Kidney (tissue), 14 donors: ENCODE measurements around the gene TC2N. TPM values are rescaled to one million over a fixed set of nuclear protein-coding genes. Genes with fewer than 3 reads are reported as not detected.
"Not testable (repeated sequence)": the region's sequence is repeated elsewhere in the genome, so short reads cannot be mapped to it uniquely, and the experiment has no call there.

ENCODE experiments used
- DNase-seq, 5 donors: peaks; one replicate each; pipeline ENCODE4 v3.0.0-alpha.2; 2013 to 2020
- FAIRE-seq: peaks from 2 replicates; lab custom pipeline; 2012; peaks lifted over from hg19 to GRCh38; lab: Jason Lieb, UNC
- H3K27ac ChIP-seq, 2 donors: one replicate each; pipeline ENCODE4 v1.7.0; 2013; ENCODE audit warnings: low read depth in 2 of 2, low read length in 2 of 2, inconsistent platforms in 1 of 2
- H3K27me3 ChIP-seq: one replicate; pipeline ENCODE4 v1.7.1; 2013; ENCODE audit warnings: low read length, inconsistent platforms; ENCODE audit not compliant: control insufficient read depth, insufficient read depth
- H3K36me3 ChIP-seq, 3 donors: one replicate each; pipeline versions ENCODE4 v1.7.0 to v1.7.1; 2013; ENCODE audit warnings: low read length in 3 of 3, control low read depth in 1 of 3, inconsistent platforms in 1 of 3; ENCODE audit not compliant: insufficient read depth in 3 of 3, control insufficient read depth in 2 of 3
- H3K4me1 ChIP-seq, 3 donors: one replicate each; pipeline versions ENCODE4 v1.7.0 to v1.7.1; 2013; ENCODE audit warnings: low read length in 3 of 3, inconsistent platforms in 1 of 3, low read depth in 1 of 3; ENCODE audit not compliant: control insufficient read depth in 2 of 3, insufficient read depth in 2 of 3
- H3K4me3 ChIP-seq, 3 donors: one replicate each; pipeline versions ENCODE4 v1.7.0 to v1.8.1; 2013; ENCODE audit warnings: low read length in 3 of 3, control low read depth in 1 of 3, inconsistent platforms in 1 of 3
- H3K9ac ChIP-seq, 3 donors: one replicate each; pipeline versions ENCODE4 v1.7.0 to v1.7.1; 2013; ENCODE audit warnings: low read length in 3 of 3, control low read depth in 1 of 3, inconsistent platforms in 1 of 3
- H3K9me3 ChIP-seq, 3 donors: one replicate each; pipeline versions ENCODE4 v1.7.0 to v1.7.1; 2013; ENCODE audit warnings: low read length in 3 of 3, control low read depth in 1 of 3, inconsistent platforms in 1 of 3; ENCODE audit not compliant: control insufficient read depth in 2 of 3, insufficient read depth in 1 of 3
- CTCF ChIP-seq: IDR thresholded peaks from 3 replicates; pipeline ENCODE4 v1.5.1; 2012; ENCODE audit warnings: mild to moderate bottlenecking, moderate library complexity, borderline replicate concordance; ENCODE audit not compliant: insufficient read depth; ENCODE audit errors: extremely low read depth
- intact Hi-C: fragments of 100-400 bp; cut with DNase I; formaldehyde crosslinking; loops from one replicate; pipeline ENCODE4 v1.11.1; 2022
- polyA plus RNA-seq: library from polyadenylated mRNA; stranded (reverse); fragments of 350-450 nt; fragmentation: Illumina TruSeq; extraction: RNeasy Lipid Tissue Mini Kit (QIAGEN cat#74804); gene quantifications from one replicate; pipeline ENCODE4 v1.2.3, GENCODE V29; 2014; ENCODE audit warnings: low read depth, low replicate concordance; ENCODE audit not compliant: insufficient read depth
- total RNA-seq: library from RNA; stranded (reverse); fragmentation: NEBNext Ultra II Directional; extraction: Animal tissue kit (Norgen Biotek cat#: 25700); gene quantifications from one replicate; pipeline ENCODE4 v1.2.1, GENCODE V29; 2021
- donor health status: control.
- donor health status: control.
- donor health status: control.
- donor health status: control.
- donor health status: control.
- donor health status: DM: yes; HTN: yes; CAD: no.
- donor health status: Normal renal cell carcinoma (clear cell type).

TC2N gene
- total and polyA plus RNA-seq, 2 donors from 2014 or later: 5.8 to 39.7 TPM

DNA sequence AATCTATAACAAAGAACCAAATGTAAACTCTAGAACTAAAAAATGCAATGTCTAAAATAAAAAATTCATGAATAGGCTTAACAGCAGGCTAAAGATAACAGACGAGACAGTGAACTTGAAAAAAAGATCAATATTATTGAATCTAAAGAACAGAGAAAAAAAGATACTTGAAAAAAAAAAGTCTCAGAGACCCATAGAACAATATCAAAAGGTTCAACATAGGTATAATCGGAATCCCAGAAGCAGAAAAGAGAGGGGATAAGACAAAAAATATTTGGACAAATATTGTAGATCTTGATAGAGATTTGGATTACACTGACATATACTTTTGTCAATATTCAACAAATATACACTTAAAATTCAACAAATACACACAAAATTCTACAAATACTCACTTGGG is 56.6 kb downstream of the TC2N start:
- no peak for DNase-seq
- intact Hi-C loops: no loop called here
- Histone ChIP-seq H3K4me1 (no peaks in the 10 kb centered on the region), H3K4me3 (no peak overlapping the region), H3K9me3 (peaks cover 0 to 12% (median 0%) of the 10 kb centered on the region in 3 donors), H3K36me3 (peaks cover 0 to 5% (median 0%) of the 10 kb centered on the region in 3 donors), H3K27ac (no peak overlapping the region), H3K9ac (no peak overlapping the region), H3K27me3 (no peaks in the 10 kb centered on the region)
- no peak for FAIRE-seq
- no peak for TF ChIP-seq CTCF

DNA sequence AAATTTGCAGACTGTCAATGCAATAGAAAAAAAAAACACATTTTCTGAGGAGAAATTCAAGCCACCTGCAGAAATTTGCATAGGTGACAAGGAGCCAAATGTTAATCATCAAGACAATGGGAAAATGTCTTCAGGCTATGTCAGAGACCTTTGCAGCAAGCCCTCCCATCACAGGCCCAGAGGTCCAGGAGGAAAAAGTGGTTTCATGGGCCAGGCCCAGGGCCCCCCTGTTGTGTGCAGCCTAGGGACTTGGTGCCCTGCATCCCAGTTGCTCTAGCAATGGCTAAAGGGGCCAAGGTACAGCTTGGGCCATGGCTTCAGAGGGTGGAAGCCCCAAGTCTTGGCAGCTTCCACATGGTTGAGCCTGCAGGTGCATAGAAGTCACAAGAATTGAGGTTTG is 60.6 kb downstream of the TC2N start:
- H3K4me3 ChIP-seq: no peak overlapping the region
- no peaks in the 10 kb centered on the region for H3K27me3 ChIP-seq
- peaks cover 0 to 5% (median 0%) of the 10 kb centered on the region in 3 donors for H3K36me3 ChIP-seq
- no peak overlapping the region for H3K9ac ChIP-seq
- no peaks in the 10 kb centered on the region for H3K4me1 ChIP-seq
- FAIRE-seq (no peak), DNase-seq (no peak)
- intact Hi-C loops: no loop called here
- H3K9me3 ChIP-seq: peaks cover 0 to 12% (median 0%) of the 10 kb centered on the region in 3 donors
- no peak for TF ChIP-seq CTCF
- H3K27ac ChIP-seq: no peak overlapping the region

DNA sequence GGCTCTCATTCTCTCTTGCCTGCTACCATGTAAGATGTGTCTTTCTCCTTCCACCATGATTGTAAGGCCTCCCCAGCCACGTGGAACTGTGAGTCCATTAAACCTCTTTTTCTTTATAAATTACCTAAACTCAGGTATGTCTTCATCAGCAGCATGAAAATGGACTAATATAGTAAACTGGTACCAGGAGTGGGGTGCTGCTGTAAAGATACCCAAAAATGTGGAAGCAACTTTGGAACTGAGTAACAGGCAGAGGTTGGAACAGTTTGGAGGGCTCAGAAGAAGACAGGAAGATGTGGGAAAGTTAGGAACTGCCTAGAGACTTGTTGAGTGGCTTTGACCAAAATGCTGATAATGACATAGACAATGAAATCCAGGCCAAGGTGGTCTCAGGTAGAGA is 61.2 kb downstream of the TC2N start:
- H3K9ac ChIP-seq, H3K36me3 ChIP-seq, H3K4me3 ChIP-seq, FAIRE-seq, H3K27me3 ChIP-seq, intact Hi-C loops, DNase-seq, H3K27ac ChIP-seq, H3K4me1 ChIP-seq: not testable (repeated sequence)
- peaks cover 0 to 12% (median 0%) of the 10 kb centered on the region in 3 donors for H3K9me3 ChIP-seq

GRCh38 chr14:91805659-91806058 is 61.7 kb downstream of the TC2N start:
- FAIRE-seq (no peak), DNase-seq (no peak)
- Histone ChIP-seq H3K27me3 (no peaks in the 10 kb centered on the region), H3K4me3 (no peak overlapping the region), H3K9me3 (peaks cover 0 to 8% (median 0%) of the 10 kb centered on the region in 3 donors), H3K36me3 (peaks cover 0 to under 1% (median 0%) of the 10 kb centered on the region in 3 donors), H3K4me1 (no peaks in the 10 kb centered on the region), H3K27ac (no peak overlapping the region), H3K9ac (no peak overlapping the region)
- no peak for TF ChIP-seq CTCF
- intact Hi-C loops: no loop called here
